B cell (primary cell): ENCODE measurements around the gene UGT1A7. TPM values are rescaled to one million over a fixed set of nuclear protein-coding genes. Genes with fewer than 3 reads are reported as not detected.
"Not testable (repeated sequence)": the region's sequence is repeated elsewhere in the genome, so short reads cannot be mapped to it uniquely, and the experiment has no call there.

Source experiments
- ATAC-seq: fragments of 200-7000 bp; cut with Tn5 transposase; one replicate; pipeline ENCODE4 v1.10.0; 2021; ENCODE audit warnings: low read depth, mild to moderate bottlenecking, moderate number of reproducible peaks, moderate library complexity
- CTCF ChIA-PET: fragments of 350-600 bp; sonication (Branson Sonifier 250); formaldehyde crosslinking; loops from one replicate; lab custom pipeline; 2021; ENCODE audit warnings: antibody characterized with exemption, inconsistent platforms; lab: Charles Lee
- POLR2A ChIA-PET: fragments of 350-600 bp; sonication (Branson Sonifier 250); formaldehyde crosslinking; loops from one replicate; lab custom pipeline; 2021; ENCODE audit warnings: antibody characterized with exemption; lab: Charles Lee
- DNase-seq: peaks from one replicate; pipeline ENCODE4 v3.0.0; 2013
- H2AFZ ChIP-seq: 2 replicates; pipeline ENCODE4 v1.6.1; 2012; ENCODE audit warnings: mild to moderate bottlenecking, low read depth, low read length; ENCODE audit not compliant: insufficient read depth, poor library complexity, severe bottlenecking
- H3K27ac ChIP-seq, 2 donors: 1 replicate in 1 of 2; 2 replicates in 1 of 2; pipeline ENCODE4 v1.5.1; 2012 to 2013; ENCODE audit warnings: low read length in 2 of 2, mild to moderate bottlenecking in 2 of 2, moderate library complexity in 1 of 2
- H3K27me3 ChIP-seq, 4 experiments: fragments of 200-600 bp in 1 of 4; sonication (generic) in 1 of 4; replicated peaks in 1 of 4; 1 replicate in 2 of 4; 2 replicates in 2 of 4; pipeline versions ENCODE4 v1.6.1 to v1.7.0; 2013 to 2016; ENCODE audit warnings: low read length in 3 of 4, mild to moderate bottlenecking in 2 of 4, mixed read lengths in 1 of 4, moderate library complexity in 1 of 4; ENCODE audit not compliant: insufficient read depth in 4 of 4, control insufficient read depth in 3 of 4; ENCODE audit errors: control extremely low read depth in 1 of 4
- H3K36me3 ChIP-seq, 2 experiments: replicated peaks in 1 of 2; 1 replicate in 1 of 2; 2 replicates in 1 of 2; pipeline versions ENCODE4 v1.6.1 to v1.7.1; 2013; ENCODE audit warnings: low read length in 1 of 2; ENCODE audit not compliant: insufficient read depth in 2 of 2, control insufficient read depth in 1 of 2; ENCODE audit errors: control extremely low read depth in 1 of 2, extremely low read depth in 1 of 2
- H3K4me1 ChIP-seq, 2 donors: fragments of 200-600 bp in 1 of 2; sonication (generic) in 1 of 2; 1 replicate in 1 of 2; 2 replicates in 1 of 2; pipeline versions ENCODE4 v1.5.1 to v1.6.1; 2013 to 2017; ENCODE audit warnings: low read length in 2 of 2; ENCODE audit not compliant: control insufficient read depth in 2 of 2, insufficient read depth in 2 of 2
- H3K4me2 ChIP-seq: replicated peaks from 2 replicates; pipeline ENCODE3; 2012; ENCODE audit warnings: mild to moderate bottlenecking, low read depth, low read length; ENCODE audit not compliant: poor library complexity, severe bottlenecking
- H3K4me3 ChIP-seq, 5 experiments: fragments of 200-600 bp in 1 of 5; sonication (generic) in 1 of 5; 1 replicate in 3 of 5; 2 replicates in 2 of 5; pipeline versions ENCODE4 v1.5.1 to v1.7.0; 2011 to 2016; ENCODE audit warnings: low read length in 4 of 5, mild to moderate bottlenecking in 4 of 5, low read depth in 2 of 5, control low read depth in 1 of 5, moderate library complexity in 1 of 5; ENCODE audit not compliant: insufficient read depth in 1 of 5; ENCODE audit errors: control extremely low read depth in 1 of 5, extremely low read depth in 1 of 5
- H3K79me2 ChIP-seq: fragments of 200-600 bp; sonication (generic); one replicate; pipeline ENCODE4 v1.6.0; 2016; ENCODE audit warnings: low read length; ENCODE audit not compliant: control insufficient read depth, insufficient read depth
- H3K9ac ChIP-seq: fragments of 200-600 bp; sonication (generic); 2 replicates; pipeline ENCODE4 v1.6.1; 2017; ENCODE audit warnings: mild to moderate bottlenecking, low read length, moderate library complexity
- H3K9me3 ChIP-seq, 3 donors: one replicate each; pipeline versions ENCODE4 v1.6.1 to v1.7.1; 2013; ENCODE audit warnings: low read length in 2 of 3; ENCODE audit not compliant: control insufficient read depth in 2 of 3, insufficient read depth in 1 of 3; ENCODE audit errors: control extremely low read depth in 1 of 3
- H4K20me1 ChIP-seq: 2 replicates; pipeline ENCODE4 v1.6.0; 2012; ENCODE audit warnings: mild to moderate bottlenecking, low read length; ENCODE audit not compliant: insufficient read depth, control insufficient read depth, poor library complexity, severe bottlenecking
- H3K27ac Mint-ChIP-seq: one replicate; pipeline ENCODE4 v1.8.0; 2021; ENCODE audit warnings: mixed read lengths
- H3K27me3 Mint-ChIP-seq: one replicate; pipeline ENCODE4 v1.8.0; 2021; ENCODE audit warnings: mixed read lengths
- H3K4me1 Mint-ChIP-seq: one replicate; pipeline ENCODE4 v1.8.0; 2021; ENCODE audit warnings: mixed read lengths
- H3K4me3 Mint-ChIP-seq: one replicate; pipeline ENCODE4 v1.8.0; 2021; ENCODE audit warnings: mixed read lengths
- H3K9me3 Mint-ChIP-seq: one replicate; pipeline ENCODE4 v1.8.0; 2022; ENCODE audit warnings: mixed read lengths; ENCODE audit not compliant: insufficient read depth
- EZH2 ChIP-seq: IDR thresholded peaks from 2 replicates; pipeline ENCODE4 v1.6.1; 2012; ENCODE audit warnings: borderline replicate concordance, low read depth, mild to moderate bottlenecking, moderate library complexity, low read length; ENCODE audit not compliant: insufficient read depth, poor library complexity, severe bottlenecking
- WGBS: methylation state at CpG from one replicate; pipeline ENCODE4 v1.1.5; 2013; ENCODE audit warnings: missing lambda C conversion rate; ENCODE audit not compliant: insufficient coverage; 5-methylcytosine and 5-hydroxymethylcytosine counted together
- intact Hi-C: fragments of 100-400 bp; cut with micrococcal nuclease; formaldehyde crosslinking; loops from one replicate; pipeline ENCODE4 v1.10.0; 2022
- polyA plus RNA-seq: library from polyadenylated mRNA; depleted of rRNA; stranded (reverse); fragments of >200 nt; gene quantifications from 2 replicates; pipeline ENCODE4 v1.2.3, GENCODE V29; 2012
- total RNA-seq, 2 donors: library from RNA; stranded (reverse); fragments of 120-200 nt in 1 of 2; gene quantifications; 1 replicate in 1 of 2; 2 replicates in 1 of 2; pipeline versions ENCODE4 v1.2.3 to v1.2.4, GENCODE V29; 2013 to 2022
- TF ChIP-seq, protein P1 (sequence below): fragments of 200-600 bp; IDR thresholded peaks from one replicate; pipeline ENCODE4 v1.8.0; 2022; ENCODE audit warnings: antibody characterized with exemption, mild to moderate bottlenecking

Gene UGT1A7
- total and polyA plus RNA-seq, 2 donors (not counting 1 experiment from before 2014, with no cell fraction given) = not detected

DNA sequence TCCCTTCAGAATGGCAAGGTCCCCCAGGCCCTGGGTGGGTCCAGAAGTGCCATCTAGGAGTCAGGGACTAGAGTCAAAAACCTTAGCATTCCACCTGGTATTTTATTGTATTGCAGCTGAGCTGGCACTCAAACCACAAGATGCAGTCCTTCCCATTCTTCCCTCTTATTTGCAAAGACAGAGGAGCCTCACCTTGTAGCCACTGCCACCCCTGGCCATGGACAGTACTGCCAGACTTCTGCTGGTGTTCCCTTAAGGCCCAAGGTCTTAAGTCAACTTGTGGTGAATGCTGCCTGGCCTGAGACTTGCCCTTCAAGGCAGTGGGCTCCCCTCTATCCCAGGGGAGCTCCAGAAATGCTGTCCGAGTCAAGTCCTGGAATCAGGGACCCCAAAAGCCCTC is 38.6 kb upstream of the UGT1A7 start:
- Mint-ChIP-seq H3K27me3 (peaks cover 27% of the 10 kb centered on the region), H3K4me1 (peaks cover 4% of the 10 kb centered on the region), H3K27ac (no peak overlapping the region), H3K4me3 (no peak overlapping the region), H3K9me3 (peaks cover 10% of the 10 kb centered on the region)
- ChIA-PET POLR2A (no interaction called here), CTCF (no interaction called here)
- WGBS = 80% methylated on average over 1 of the region's 1 CpG
- intact Hi-C loops = no loop called here
- TF ChIP-seq, protein P1, sequence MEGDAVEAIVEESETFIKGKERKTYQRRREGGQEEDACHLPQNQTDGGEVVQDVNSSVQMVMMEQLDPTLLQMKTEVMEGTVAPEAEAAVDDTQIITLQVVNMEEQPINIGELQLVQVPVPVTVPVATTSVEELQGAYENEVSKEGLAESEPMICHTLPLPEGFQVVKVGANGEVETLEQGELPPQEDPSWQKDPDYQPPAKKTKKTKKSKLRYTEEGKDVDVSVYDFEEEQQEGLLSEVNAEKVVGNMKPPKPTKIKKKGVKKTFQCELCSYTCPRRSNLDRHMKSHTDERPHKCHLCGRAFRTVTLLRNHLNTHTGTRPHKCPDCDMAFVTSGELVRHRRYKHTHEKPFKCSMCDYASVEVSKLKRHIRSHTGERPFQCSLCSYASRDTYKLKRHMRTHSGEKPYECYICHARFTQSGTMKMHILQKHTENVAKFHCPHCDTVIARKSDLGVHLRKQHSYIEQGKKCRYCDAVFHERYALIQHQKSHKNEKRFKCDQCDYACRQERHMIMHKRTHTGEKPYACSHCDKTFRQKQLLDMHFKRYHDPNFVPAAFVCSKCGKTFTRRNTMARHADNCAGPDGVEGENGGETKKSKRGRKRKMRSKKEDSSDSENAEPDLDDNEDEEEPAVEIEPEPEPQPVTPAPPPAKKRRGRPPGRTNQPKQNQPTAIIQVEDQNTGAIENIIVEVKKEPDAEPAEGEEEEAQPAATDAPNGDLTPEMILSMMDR = no peak
- no peak for TF ChIP-seq EZH2
- H3K79me2 ChIP-seq = no peaks in the 10 kb centered on the region
- no peak for DNase-seq
- H3K27ac ChIP-seq = no peak overlapping the region
- H3K27me3 ChIP-seq = peaks cover 0 to 18% (median 1%) of the 10 kb centered on the region in 4 experiments
- no peaks in the 10 kb centered on the region for H4K20me1 ChIP-seq
- ATAC-seq = no peak
- H3K9ac ChIP-seq = no peak overlapping the region
- no peak overlapping the region for H3K4me3 ChIP-seq
- no peak overlapping the region for H3K4me2 ChIP-seq
- H3K36me3 ChIP-seq = no peaks in the 10 kb centered on the region
- no peaks in the 10 kb centered on the region for H3K4me1 ChIP-seq
- H3K9me3 ChIP-seq = peaks cover 1 to 22% (median 16%) of the 10 kb centered on the region in 3 donors
- H2AFZ ChIP-seq = no peak overlapping the region

DNA sequence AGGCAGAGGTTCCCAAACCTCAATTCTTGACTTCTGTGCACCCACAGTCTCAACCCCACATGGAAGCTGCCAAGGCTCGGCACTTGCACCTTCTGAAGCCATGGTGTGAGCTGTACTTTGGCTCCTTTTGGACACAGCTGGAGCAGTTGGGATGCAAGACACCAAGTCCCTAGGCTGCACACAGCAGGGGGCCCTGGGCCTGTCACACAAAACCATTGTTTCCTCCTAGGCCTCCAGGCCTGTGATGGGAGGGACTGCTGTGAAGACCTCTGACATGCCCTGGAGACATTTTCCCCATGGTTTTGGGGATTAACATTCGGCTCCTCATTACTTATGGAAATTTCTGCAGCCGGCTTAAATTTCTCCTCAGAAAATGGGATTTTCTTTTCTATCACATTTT is 35.7 kb upstream of the UGT1A7 start:
- H3K9ac ChIP-seq, H3K79me2 ChIP-seq, H3K36me3 ChIP-seq, ATAC-seq, H3K4me3 Mint-ChIP-seq, intact Hi-C loops, H3K4me2 ChIP-seq, H3K27ac ChIP-seq, H3K4me3 ChIP-seq, DNase-seq, H3K4me1 ChIP-seq, POLR2A ChIA-PET, H2AFZ ChIP-seq, H3K27ac Mint-ChIP-seq, CTCF ChIA-PET, H4K20me1 ChIP-seq, H3K4me1 Mint-ChIP-seq, H3K9me3 Mint-ChIP-seq: not testable (repeated sequence)
- peaks cover 0 to 18% (median 2%) of the 10 kb centered on the region in 4 experiments for H3K27me3 ChIP-seq
- 87% methylated on average over 3 of the region's 3 CpGs for WGBS
- H3K27me3 Mint-ChIP-seq = peaks cover 39% of the 10 kb centered on the region
- peaks cover 1 to 24% (median 16%) of the 10 kb centered on the region in 3 donors for H3K9me3 ChIP-seq
